IPS-NIHi11 (cell line): ENCODE results near the gene ELAVL4.

Experiments used
- DNase-seq: peaks from one replicate; pipeline ENCODE4 v3.0.0; 2012; ENCODE audit warnings: mixed read lengths, low spot score

The ELAVL4 gene

GRCh38 chr1:50108497-50109059, at the start of gene ELAVL4:
ELAVL4 (plus strand) TSS chr1:50108920; CDS start chr1:50109190, 270 bp downstream.
- DNase-seq, result peak; percentile 14

GRCh38 chr1:50060279-50060678, 48.4 kb upstream of the ELAVL4 start:
- DNase-seq, result no peak

- no peak for DNase-seq
These were observed 41.9 kb upstream of the ELAVL4 start for GRCh38 chr1:50066806-50067205.

GRCh38 chr1:50074931-50075330, 33.8 kb upstream of the ELAVL4 start:
- no peak for DNase-seq

DNA sequence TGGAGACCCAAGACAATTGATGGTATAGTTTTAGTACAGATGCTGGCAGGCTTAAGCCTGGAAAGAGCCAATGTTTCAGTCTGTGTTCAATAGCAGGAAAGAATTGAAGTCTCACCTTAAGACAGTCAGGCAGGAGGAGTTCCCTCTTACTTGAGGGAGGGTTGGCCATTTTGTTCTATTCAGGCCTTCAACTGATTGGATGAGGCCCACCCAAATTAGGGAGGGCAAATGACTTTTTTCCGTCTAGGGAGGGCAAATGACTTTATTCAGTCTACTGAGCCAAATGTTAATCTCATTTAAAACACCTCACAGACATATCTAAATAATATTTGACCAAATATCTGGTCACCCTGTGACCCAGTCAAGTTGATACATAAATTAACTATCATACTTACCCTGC, 31.4 kb upstream of the ELAVL4 start:
- DNase-seq, result no peak

DNA sequence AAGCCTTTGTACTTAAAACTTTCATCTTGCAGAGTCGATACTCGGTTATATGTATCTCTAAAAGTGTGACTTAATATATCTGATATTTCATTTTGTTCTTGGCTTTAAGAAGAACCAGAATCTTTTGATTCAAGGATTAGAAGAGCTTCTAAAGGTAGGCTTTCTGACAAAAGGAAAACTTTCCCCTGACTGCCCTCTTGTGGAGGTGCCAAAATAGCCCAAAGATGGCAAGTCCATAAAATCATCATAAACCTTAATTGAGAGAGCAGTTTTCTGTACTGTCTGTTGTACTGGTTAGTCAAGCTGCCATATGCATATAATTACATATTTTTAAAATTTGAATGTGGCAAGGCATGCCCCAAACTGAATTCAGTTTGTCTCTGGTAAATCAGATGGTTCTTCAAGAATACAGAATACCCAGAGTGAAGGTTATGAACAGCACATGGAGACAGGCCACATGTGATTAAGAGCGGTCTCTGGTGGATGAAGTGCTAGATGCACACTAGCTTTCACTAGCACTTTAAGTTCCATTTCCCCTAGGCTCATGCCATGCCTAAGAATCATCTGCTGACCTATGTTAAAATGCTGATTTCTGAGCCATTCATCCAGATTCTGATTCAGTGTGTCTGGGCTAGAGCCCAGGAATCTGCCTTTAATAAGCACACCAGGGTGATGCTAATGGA, 27.7 kb upstream of the ELAVL4 start:
- peak; percentile 13 for DNase-seq

GRCh38 chr1:50084389-50084788, 24.3 kb upstream of the ELAVL4 start:
- DNase-seq, result peak; percentile 12

GRCh38 chr1:50091068-50091467, 17.7 kb upstream of the ELAVL4 start:
- DNase-seq, result no peak

GRCh38 chr1:50095716-50096115, 13.0 kb upstream of the ELAVL4 start:
- DNase-seq, result no peak

DNA sequence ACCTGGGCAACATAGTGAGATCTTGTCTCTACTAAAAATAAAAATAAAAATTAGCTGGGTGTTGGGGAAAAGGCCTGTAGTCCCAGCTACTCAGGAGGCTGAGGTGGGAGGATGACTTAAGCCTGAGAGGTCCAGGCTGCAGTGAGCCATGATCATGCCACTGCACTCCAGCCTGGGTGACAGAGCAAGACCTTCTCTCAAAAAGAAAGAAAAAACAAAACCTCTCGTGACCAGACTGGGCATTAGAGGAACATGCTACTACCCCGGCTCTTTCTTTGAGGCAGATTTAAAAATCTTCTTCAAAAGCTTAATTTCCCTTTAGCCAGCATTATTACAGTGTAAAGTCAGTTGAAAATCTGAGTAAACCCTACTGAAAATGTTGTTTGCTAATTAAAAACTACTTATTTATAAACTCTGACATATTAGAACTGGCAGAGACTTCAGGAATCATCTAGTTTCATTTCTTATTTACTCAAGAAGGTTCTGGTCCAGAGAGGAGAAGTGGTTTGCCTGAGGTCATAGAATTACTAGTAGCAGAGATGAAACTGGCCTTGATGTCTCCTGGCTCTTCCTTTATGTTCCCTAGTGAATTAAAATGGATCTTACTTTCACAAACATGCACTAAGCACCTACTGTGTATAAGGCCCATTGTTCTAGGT, 11.6 kb upstream of the ELAVL4 start:
- DNase-seq, result no peak

GRCh38 chr1:50097791-50098190, 10.9 kb upstream of the ELAVL4 start:
- no peak for DNase-seq

- no peak for DNase-seq
These were observed 10.1 kb upstream of the ELAVL4 start for GRCh38 chr1:50098591-50099021.

DNA sequence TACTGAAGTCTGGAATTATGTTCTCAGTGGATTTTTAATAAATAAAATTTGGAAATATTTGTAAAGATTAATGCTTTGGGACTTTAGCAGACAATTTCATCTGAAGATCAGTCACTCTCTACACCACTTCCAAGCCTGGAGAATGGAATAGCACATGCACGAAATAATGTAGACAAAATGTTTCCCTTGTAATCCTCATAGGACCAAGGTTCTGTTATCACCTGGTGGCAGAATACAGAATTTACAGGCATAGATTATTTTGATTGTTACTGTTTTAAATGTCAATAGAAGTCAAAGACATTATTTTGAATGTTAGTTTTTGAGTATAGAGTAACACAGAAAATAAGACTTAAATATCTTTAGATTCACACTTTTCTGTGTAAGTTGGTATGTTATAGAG, 9.1 kb upstream of the ELAVL4 start:
- DNase-seq, result no peak

DNA sequence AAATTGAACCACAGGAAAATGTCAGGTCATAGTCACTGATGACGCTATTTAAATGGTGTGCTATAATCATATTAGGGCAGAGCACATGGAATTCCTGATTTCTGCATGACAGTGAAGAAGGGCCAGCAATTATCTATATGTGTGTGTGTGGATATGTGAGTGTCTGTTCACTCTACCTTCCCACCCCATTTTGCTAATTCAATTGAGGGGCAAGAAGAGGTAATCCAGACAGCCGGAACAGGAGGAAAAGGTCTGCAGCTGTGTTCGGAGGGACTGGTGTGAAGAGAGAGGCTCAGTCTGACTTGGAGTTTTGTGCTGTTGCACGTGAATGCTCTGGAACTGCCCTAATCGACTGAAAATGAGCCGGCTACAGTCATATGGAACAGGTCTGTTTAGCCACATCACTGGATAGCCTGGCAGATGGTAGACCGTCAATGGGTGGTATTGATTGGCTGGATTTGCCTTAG, 5.1 kb upstream of the ELAVL4 start:
- no peak for DNase-seq

DNA sequence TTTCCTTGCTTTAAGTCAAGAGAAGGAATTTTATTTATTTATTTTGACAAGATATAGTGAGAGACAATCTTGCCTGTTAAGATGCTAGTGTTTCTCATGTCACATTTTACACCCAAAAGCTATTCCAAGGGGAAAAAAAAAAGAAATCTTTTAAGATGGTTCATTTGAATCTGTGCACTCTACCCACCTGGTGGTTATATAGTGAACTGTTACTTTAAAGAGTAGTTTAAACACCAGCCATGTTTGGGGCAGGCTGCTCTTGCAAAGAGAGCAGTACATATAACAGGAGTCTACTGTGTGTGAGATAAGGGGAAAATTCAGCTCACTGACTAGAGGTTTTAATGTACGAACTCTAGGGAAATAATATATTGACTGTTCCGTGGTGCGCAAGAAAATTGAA, 3.3 kb upstream of the ELAVL4 start:
- peak; percentile 15 for DNase-seq

GRCh38 chr1:50106095-50106761, 2.5 kb upstream of the ELAVL4 start:
- no peak for DNase-seq

GRCh38 chr1:50109116-50109515, 396 bp downstream of the ELAVL4 start:
- DNase-seq, result no peak

DNA sequence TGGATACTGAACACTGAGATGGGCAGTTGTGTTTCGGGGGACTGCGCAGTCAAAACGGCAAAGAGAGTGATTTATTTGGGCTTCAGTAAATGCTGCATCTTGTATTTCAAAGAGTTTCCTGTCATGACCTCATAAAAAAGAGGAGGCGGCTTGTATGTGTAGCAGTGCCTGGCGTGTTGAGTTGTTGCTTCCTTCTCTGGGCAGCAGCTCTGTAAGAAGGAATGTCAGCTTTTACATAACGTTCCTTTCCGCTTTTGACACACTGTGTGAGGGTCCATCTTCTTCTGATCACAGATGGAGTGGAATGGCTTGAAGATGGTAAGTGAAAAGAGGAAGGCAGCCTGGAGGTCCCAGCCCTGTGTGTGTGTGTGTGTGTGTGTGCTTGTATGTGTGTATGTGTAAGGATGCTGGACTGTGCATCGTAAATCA, 941 bp downstream of the ELAVL4 start:
- DNase-seq, result no peak

- no peak for DNase-seq
These were observed 1.4 kb downstream of the ELAVL4 start for GRCh38 chr1:50110151-50110550.

- DNase-seq, result peak; percentile 22
These were observed 1.9 kb downstream of the ELAVL4 start for GRCh38 chr1:50110656-50111055.

- no peak for DNase-seq
These were observed 2.8 kb downstream of the ELAVL4 start for GRCh38 chr1:50111503-50111902.

GRCh38 chr1:50112193-50112592, 3.5 kb downstream of the ELAVL4 start:
- no peak for DNase-seq

GRCh38 chr1:50123071-50123470, 14.4 kb downstream of the ELAVL4 start:
- DNase-seq, result no peak
